DOHH2 (cell line): ENCODE measurements around the gene AUNIP.

Experiments
- H3F3A ChIP-seq: fragments of 200-600 bp; sonication (generic), shearing (Covaris generic); 2 replicates; pipeline ENCODE4 v1.6.0; 2016; ENCODE audit warnings: antibody characterized with exemption, mild to moderate bottlenecking; ENCODE audit not compliant: control insufficient read depth, insufficient read depth
- H3K27ac ChIP-seq: fragments of 200-600 bp; sonication (generic); 2 replicates; pipeline ENCODE4 v1.5.1; 2014; ENCODE audit warnings: low read depth, mild to moderate bottlenecking, low read length, moderate library complexity
- H3K27me3 ChIP-seq: fragments of 200-600 bp; sonication (generic); 2 replicates; pipeline ENCODE4 v1.6.1; 2014; ENCODE audit warnings: mild to moderate bottlenecking, low read length, mixed read lengths; ENCODE audit not compliant: control insufficient read depth
- H3K36me3 ChIP-seq: fragments of 200-600 bp; sonication (generic); 2 replicates; pipeline ENCODE4 v1.6.1; 2014; ENCODE audit warnings: mild to moderate bottlenecking, low read length, moderate library complexity, mixed read lengths; ENCODE audit not compliant: control insufficient read depth
- H3K4me1 ChIP-seq: fragments of 200-600 bp; sonication (generic); 2 replicates; pipeline ENCODE4 v1.6.1; 2014; ENCODE audit warnings: mild to moderate bottlenecking, low read length, mixed read lengths; ENCODE audit not compliant: control insufficient read depth
- H3K4me2 ChIP-seq: fragments of 200-600 bp; sonication (generic); 2 replicates; pipeline ENCODE4 v1.6.0; 2014; ENCODE audit warnings: mild to moderate bottlenecking, low read length, moderate library complexity
- H3K4me3 ChIP-seq: fragments of 200-600 bp; sonication (generic); 2 replicates; pipeline ENCODE4 v1.5.1; 2014; ENCODE audit warnings: mild to moderate bottlenecking, low read length, mixed read lengths
- H3K79me2 ChIP-seq: fragments of 200-600 bp; sonication (generic); 2 replicates; pipeline ENCODE4 v1.6.1; 2014; ENCODE audit warnings: mild to moderate bottlenecking, low read length, mixed read lengths; ENCODE audit not compliant: control insufficient read depth
- H3K9me2 ChIP-seq: fragments of 200-600 bp; sonication (generic); replicated peaks from 2 replicates; pipeline ENCODE4 v1.6.1; 2014; ENCODE audit warnings: mild to moderate bottlenecking, low read length, mixed read lengths; ENCODE audit not compliant: control insufficient read depth
- H3K9me3 ChIP-seq: fragments of 200-600 bp; sonication (generic); 2 replicates; pipeline ENCODE4 v1.6.1; 2014; ENCODE audit warnings: antibody characterized with exemption, low read length, mixed read lengths; ENCODE audit not compliant: control insufficient read depth, insufficient read depth
- H4K20me1 ChIP-seq: fragments of 200-600 bp; sonication (generic); 2 replicates; pipeline ENCODE4 v1.6.0; 2014; ENCODE audit warnings: low read depth, mild to moderate bottlenecking, antibody characterized with exemption, low read length, moderate library complexity; ENCODE audit not compliant: control insufficient read depth, insufficient read depth
- EZH2phosphoT487 ChIP-seq: fragments of 200-600 bp; sonication (generic); IDR thresholded peaks from 2 replicates; pipeline ENCODE4 v1.6.1; 2017; ENCODE audit warnings: borderline replicate concordance, mild to moderate bottlenecking, antibody characterized with exemption, low read length, moderate library complexity, mixed read lengths
- TF ChIP-seq, protein P1 (sequence below): fragments of 200-600 bp; sonication (generic); IDR thresholded peaks from one replicate; pipeline ENCODE4 v1.5.1; 2014; ENCODE audit warnings: antibody characterized with exemption, mild to moderate bottlenecking, low read depth, low read length; ENCODE audit not compliant: poor library complexity, severe bottlenecking

AUNIP gene

DNA sequence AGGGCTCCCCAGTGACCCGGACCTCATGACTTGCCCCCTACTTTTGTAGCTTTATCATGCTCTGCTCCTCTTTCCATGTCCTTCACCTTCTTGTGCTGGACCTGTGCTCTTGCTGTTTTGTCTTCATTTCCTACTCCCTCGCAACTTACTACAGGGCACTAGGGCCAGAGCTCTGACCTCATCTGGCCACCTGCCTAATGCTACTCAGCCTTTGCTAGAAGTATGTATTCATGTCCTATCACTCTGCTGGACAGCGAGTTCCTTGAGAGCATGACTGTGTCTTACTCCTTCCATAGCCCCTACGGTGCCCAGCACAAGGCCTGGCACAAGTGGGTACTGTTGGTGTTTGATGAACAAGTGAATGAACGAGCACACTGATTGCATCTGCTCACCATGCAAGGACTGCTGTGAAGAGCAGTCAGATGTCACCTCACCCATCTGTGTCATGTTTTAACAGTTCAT is 37.6 kb downstream of the AUNIP start:
- H3F3A ChIP-seq: no peaks in the 10 kb centered on the region; the same call in 1 of the 2 replicates
- TF ChIP-seq, protein P1, sequence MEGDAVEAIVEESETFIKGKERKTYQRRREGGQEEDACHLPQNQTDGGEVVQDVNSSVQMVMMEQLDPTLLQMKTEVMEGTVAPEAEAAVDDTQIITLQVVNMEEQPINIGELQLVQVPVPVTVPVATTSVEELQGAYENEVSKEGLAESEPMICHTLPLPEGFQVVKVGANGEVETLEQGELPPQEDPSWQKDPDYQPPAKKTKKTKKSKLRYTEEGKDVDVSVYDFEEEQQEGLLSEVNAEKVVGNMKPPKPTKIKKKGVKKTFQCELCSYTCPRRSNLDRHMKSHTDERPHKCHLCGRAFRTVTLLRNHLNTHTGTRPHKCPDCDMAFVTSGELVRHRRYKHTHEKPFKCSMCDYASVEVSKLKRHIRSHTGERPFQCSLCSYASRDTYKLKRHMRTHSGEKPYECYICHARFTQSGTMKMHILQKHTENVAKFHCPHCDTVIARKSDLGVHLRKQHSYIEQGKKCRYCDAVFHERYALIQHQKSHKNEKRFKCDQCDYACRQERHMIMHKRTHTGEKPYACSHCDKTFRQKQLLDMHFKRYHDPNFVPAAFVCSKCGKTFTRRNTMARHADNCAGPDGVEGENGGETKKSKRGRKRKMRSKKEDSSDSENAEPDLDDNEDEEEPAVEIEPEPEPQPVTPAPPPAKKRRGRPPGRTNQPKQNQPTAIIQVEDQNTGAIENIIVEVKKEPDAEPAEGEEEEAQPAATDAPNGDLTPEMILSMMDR: no peak
- TF ChIP-seq EZH2phosphoT487: no peak
- peak overlapping the region; percentile 86 for H3K4me2 ChIP-seq
- H3K27ac ChIP-seq: no peak overlapping the region
- H3K4me3 ChIP-seq: peak overlapping the region; percentile 86
- H3K36me3 ChIP-seq: peaks cover 6% of the 10 kb centered on the region
- no peaks in the 10 kb centered on the region for H3K9me2 ChIP-seq
- peaks cover 28% of the 10 kb centered on the region for H3K4me1 ChIP-seq
- H3K79me2 ChIP-seq: peaks cover 22% of the 10 kb centered on the region
- H4K20me1 ChIP-seq: no peaks in the 10 kb centered on the region
- no peaks in the 10 kb centered on the region for H3K9me3 ChIP-seq
- no peaks in the 10 kb centered on the region for H3K27me3 ChIP-seq

DNA sequence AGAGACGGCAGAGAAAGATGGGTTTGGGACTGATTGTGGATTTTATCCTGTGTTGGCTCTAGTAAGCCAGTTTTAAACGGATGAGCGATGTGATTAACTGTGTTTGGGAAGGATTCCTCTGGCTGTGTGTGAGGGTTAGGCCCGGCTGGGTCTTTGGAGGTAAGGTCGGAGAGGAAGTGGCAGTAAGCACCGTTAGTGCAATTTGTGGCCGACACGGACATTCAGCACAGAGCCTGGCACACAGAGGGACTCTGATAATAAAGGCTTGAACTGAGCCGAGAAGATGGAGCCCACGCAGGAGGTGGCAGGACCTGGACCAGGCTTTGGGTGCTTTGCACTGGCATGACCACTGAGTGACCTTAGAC is 38.2 kb downstream of the AUNIP start:
- no peaks in the 10 kb centered on the region for H3K9me2 ChIP-seq
- no peaks in the 10 kb centered on the region for H3K27me3 ChIP-seq
- H3K9me3 ChIP-seq: no peaks in the 10 kb centered on the region
- H3K27ac ChIP-seq: peak overlapping the region; percentile 71
- H4K20me1 ChIP-seq: no peaks in the 10 kb centered on the region
- peaks cover 3% of the 10 kb centered on the region for H3K36me3 ChIP-seq
- H3K79me2 ChIP-seq: peaks cover 22% of the 10 kb centered on the region
- no peaks in the 10 kb centered on the region; the same call in 1 of the 2 replicates for H3F3A ChIP-seq
- TF ChIP-seq EZH2phosphoT487: no peak
- TF ChIP-seq, protein P1: no peak
- peaks cover 28% of the 10 kb centered on the region for H3K4me1 ChIP-seq
- peak overlapping the region; percentile 86 for H3K4me2 ChIP-seq
- H3K4me3 ChIP-seq: peak overlapping the region; percentile 86

DNA sequence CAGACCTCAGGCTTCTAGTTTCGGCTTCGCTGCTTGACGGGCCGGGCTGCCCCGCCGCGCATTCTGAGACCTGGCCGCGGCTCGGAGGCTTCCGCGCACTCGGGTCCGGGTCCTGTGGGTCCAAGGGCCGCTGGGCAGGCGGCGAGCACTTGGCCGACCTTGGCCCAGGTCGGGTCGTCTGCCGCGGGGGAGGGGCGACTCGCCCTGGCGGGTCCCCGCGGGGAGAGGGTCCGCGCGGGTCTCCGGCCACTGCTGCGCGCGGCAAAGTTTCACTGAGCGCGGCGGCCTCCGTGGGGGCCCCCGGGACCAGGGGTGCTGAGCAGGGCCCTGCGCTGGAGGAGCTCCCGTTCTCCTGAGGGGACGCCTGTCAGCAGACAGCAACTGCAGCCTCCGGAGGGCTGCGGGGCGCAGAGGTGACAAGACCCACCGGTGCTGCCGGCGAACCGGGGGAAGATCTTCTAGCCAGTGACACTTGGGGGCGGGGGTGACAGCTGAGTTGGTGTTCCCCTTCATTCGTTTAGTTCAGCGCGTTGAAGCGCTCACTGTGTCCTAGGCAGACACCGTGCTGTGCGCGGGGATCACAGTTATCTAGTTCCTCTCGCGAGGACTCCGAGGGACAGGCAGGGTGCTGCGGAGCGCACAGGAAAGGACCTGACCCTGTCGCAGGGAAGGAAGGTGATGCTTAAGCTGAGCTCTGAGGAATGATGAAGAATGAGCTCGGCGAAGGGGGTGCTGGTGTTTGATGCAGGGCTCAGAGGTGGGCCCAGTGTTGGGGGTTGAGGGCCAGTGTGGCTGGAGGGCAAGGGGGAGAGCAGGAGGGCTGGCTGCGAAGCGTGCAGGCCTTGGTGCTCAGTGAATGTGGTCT is 38.8 kb downstream of the AUNIP start:
- Histone ChIP-seq H3F3A (no peaks in the 10 kb centered on the region; the same call in 1 of the 2 replicates), H3K36me3 (peaks cover 3% of the 10 kb centered on the region), H4K20me1 (no peaks in the 10 kb centered on the region), H3K9me3 (no peaks in the 10 kb centered on the region), H3K27ac (peak overlapping the region; percentile 71), H3K9me2 (no peaks in the 10 kb centered on the region), H3K4me2 (peak overlapping the region; percentile 86), H3K79me2 (peaks cover 22% of the 10 kb centered on the region), H3K27me3 (no peaks in the 10 kb centered on the region), H3K4me3 (peak overlapping the region; percentile 86), H3K4me1 (peaks cover 28% of the 10 kb centered on the region)
- no peak for TF ChIP-seq EZH2phosphoT487
- TF ChIP-seq, protein P1: no peak
